H1 (cell line): ENCODE measurements around the gene CDH9. TPM values are rescaled to one million over a fixed set of nuclear protein-coding genes. Genes with fewer than 3 reads are reported as not detected.

ENCODE experiments used
- CTCF ChIA-PET: fragments of 300-600 bp; sonication (Branson Sonifier 250); formaldehyde crosslinking; loops from one replicate; lab custom pipeline; 2021; ENCODE audit not compliant: partially characterized antibody; lab: Charles Lee
- POLR2A ChIA-PET: fragments of 300-600 bp; sonication (Branson Sonifier 250); formaldehyde crosslinking; loops from one replicate; lab custom pipeline; 2021; ENCODE audit warnings: inconsistent platforms; ENCODE audit not compliant: partially characterized antibody; lab: Charles Lee
- DNase-seq, 2 experiments: peaks; one replicate each; pipeline versions ENCODE4 v3.0.0 to v3.0.0-alpha.2; 2010 to 2022; ENCODE audit warnings: low spot score in 2 of 2, low read depth in 1 of 2, mixed read lengths in 1 of 2
- FAIRE-seq: peaks from 2 replicates; lab custom pipeline; 2011; peaks lifted over from hg19 to GRCh38; lab: Jason Lieb, UNC
- H2AFZ ChIP-seq: 2 replicates; pipeline ENCODE4 v1.8.1; 2012; ENCODE audit warnings: low read length, inconsistent platforms
- H2AK5ac ChIP-seq: 2 replicates; pipeline ENCODE4 v1.6.1; 2013; ENCODE audit warnings: low read depth, low read length
- H2BK120ac ChIP-seq: replicated peaks from 2 replicates; pipeline ENCODE3; 2013; ENCODE audit warnings: low read depth, low read length, inconsistent platforms
- H2BK12ac ChIP-seq: 2 replicates; pipeline ENCODE4 v1.6.1; 2013; ENCODE audit warnings: low read depth, low read length
- H2BK15ac ChIP-seq: 2 replicates; pipeline ENCODE4 v1.6.1; 2013; ENCODE audit warnings: low read length
- H2BK20ac ChIP-seq: 2 replicates; pipeline ENCODE4 v1.6.1; 2013; ENCODE audit warnings: low read length
- H2BK5ac ChIP-seq: 2 replicates; pipeline ENCODE4 v1.6.1; 2013; ENCODE audit warnings: low read depth, low read length
- H3K14ac ChIP-seq: 2 replicates; pipeline ENCODE4 v1.6.1; 2013; ENCODE audit warnings: inconsistent platforms; ENCODE audit not compliant: insufficient read length
- H3K18ac ChIP-seq: 2 replicates; pipeline ENCODE4 v1.6.1; 2013; ENCODE audit warnings: low read length; ENCODE audit errors: extremely low read depth
- H3K23ac ChIP-seq: 2 replicates; pipeline ENCODE4 v1.6.1; 2013; ENCODE audit warnings: inconsistent platforms; ENCODE audit not compliant: insufficient read length
- H3K23me2 ChIP-seq: 2 replicates; pipeline ENCODE4 v1.6.1; 2013; ENCODE audit warnings: low read depth, low read length
- H3K27ac ChIP-seq: 2 replicates; pipeline ENCODE4 v1.6.1; 2011; ENCODE audit warnings: low read depth, low read length, inconsistent platforms
- H3K27me3 ChIP-seq, 4 experiments: replicated peaks in 1 of 4; 1 replicate in 1 of 4; 2 replicates in 3 of 4; pipeline versions ENCODE4 v1.6.1 to v1.8.1; 2011 to 2013; ENCODE audit warnings: low read length in 3 of 4, mild to moderate bottlenecking in 3 of 4, inconsistent platforms in 2 of 4, mixed read lengths in 2 of 4, moderate library complexity in 1 of 4; ENCODE audit not compliant: control insufficient read depth in 3 of 4, insufficient read depth in 3 of 4; ENCODE audit errors: extremely low read depth in 1 of 4
- H3K36me3 ChIP-seq, 4 experiments: 2 replicates each; pipeline versions ENCODE4 v1.6.1 to v1.8.1; 2011 to 2013; ENCODE audit warnings: mild to moderate bottlenecking in 4 of 4, low read length in 3 of 4, moderate library complexity in 2 of 4, control low read depth in 1 of 4, inconsistent platforms in 1 of 4; ENCODE audit not compliant: insufficient read depth in 4 of 4, control insufficient read depth in 2 of 4
- H3K4ac ChIP-seq: replicated peaks from 2 replicates; pipeline ENCODE3; 2013; ENCODE audit warnings: low read length, low read depth, mixed read lengths, inconsistent platforms; ENCODE audit not compliant: insufficient read length
- H3K4me1 ChIP-seq, 4 experiments: replicated peaks in 1 of 4; 1 replicate in 1 of 4; 2 replicates in 3 of 4; pipeline versions ENCODE4 v1.6.1 to v1.8.1; 2011 to 2013; ENCODE audit warnings: low read length in 3 of 4, inconsistent platforms in 2 of 4, mixed read lengths in 1 of 4; ENCODE audit not compliant: insufficient read depth in 4 of 4, control insufficient read depth in 3 of 4
- H3K4me2 ChIP-seq, 2 experiments: 2 replicates each; pipeline versions ENCODE4 v1.6.1 to v1.8.1; 2011 to 2013; ENCODE audit warnings: low read depth in 2 of 2, low read length in 2 of 2, control low read depth in 1 of 2, inconsistent platforms in 1 of 2, mild to moderate bottlenecking in 1 of 2; ENCODE audit not compliant: insufficient read depth in 1 of 2
- H3K4me3 ChIP-seq, 4 experiments: fragments of 200-600, 300-600 bp in 1 of 4; sonication (generic), shearing (Covaris generic), sonication (Bioruptor Twin) in 1 of 4; 2 replicates each; pipeline versions ENCODE4 v1.5.1 to v1.8.1; 2011 to 2016; ENCODE audit warnings: low read length in 4 of 4, low read depth in 3 of 4, control low read depth in 2 of 4, inconsistent platforms in 2 of 4, mild to moderate bottlenecking in 2 of 4, mixed read lengths in 1 of 4, moderate library complexity in 1 of 4; ENCODE audit not compliant: insufficient read depth in 2 of 4; ENCODE audit errors: extremely low read depth in 1 of 4
- H3K56ac ChIP-seq: replicated peaks from 2 replicates; pipeline ENCODE3; 2013; ENCODE audit warnings: low read depth, mild to moderate bottlenecking, mixed read lengths, low read length, inconsistent platforms; ENCODE audit not compliant: insufficient read length
- H3K79me1 ChIP-seq: 2 replicates; pipeline ENCODE4 v1.6.1; 2013; ENCODE audit warnings: low read depth, low read length, control low read depth
- H3K79me2 ChIP-seq, 2 experiments: 2 replicates each; pipeline versions ENCODE4 v1.6.1 to v1.8.1; 2012 to 2013; ENCODE audit warnings: low read length in 2 of 2, mild to moderate bottlenecking in 2 of 2, inconsistent platforms in 1 of 2; ENCODE audit not compliant: insufficient read depth in 2 of 2, control insufficient read depth in 1 of 2
- H3K9ac ChIP-seq, 4 experiments: replicated peaks in 1 of 4; 1 replicate in 1 of 4; 2 replicates in 3 of 4; pipeline versions ENCODE4 v1.6.1 to v1.8.1; 2011 to 2013; ENCODE audit warnings: low read depth in 3 of 4, low read length in 3 of 4, control low read depth in 2 of 4, mild to moderate bottlenecking in 2 of 4, moderate library complexity in 2 of 4, inconsistent platforms in 1 of 4; ENCODE audit errors: extremely low read depth in 1 of 4
- H3K9me3 ChIP-seq, 2 experiments: 2 replicates each; pipeline versions ENCODE4 v1.6.1 to v1.8.1; 2012 to 2013; ENCODE audit warnings: mild to moderate bottlenecking in 2 of 2, moderate library complexity in 2 of 2, control low read depth in 1 of 2, inconsistent platforms in 1 of 2, low read depth in 1 of 2, low read length in 1 of 2, mixed read lengths in 1 of 2; ENCODE audit not compliant: insufficient read depth in 2 of 2
- H4K20me1 ChIP-seq, 2 experiments: replicated peaks in 1 of 2; 2 replicates each; pipeline versions ENCODE3 to v1.8.1; 2011 to 2013; ENCODE audit warnings: inconsistent platforms in 2 of 2, low read length in 2 of 2, mild to moderate bottlenecking in 1 of 2; ENCODE audit not compliant: insufficient read depth in 2 of 2, control insufficient read depth in 1 of 2
- H4K5ac ChIP-seq: 2 replicates; pipeline ENCODE4 v1.6.1; 2013; ENCODE audit warnings: low read length, low read depth, mixed read lengths, inconsistent platforms; ENCODE audit not compliant: insufficient read length
- H4K8ac ChIP-seq: 2 replicates; pipeline ENCODE4 v1.8.0; 2013; ENCODE audit warnings: mild to moderate bottlenecking, moderate library complexity, low read length, inconsistent platforms; ENCODE audit not compliant: insufficient read depth; ENCODE audit errors: extremely low read depth
- H4K91ac ChIP-seq: replicated peaks from 2 replicates; pipeline ENCODE3; 2013; ENCODE audit warnings: low read length, mixed read lengths, inconsistent platforms; ENCODE audit not compliant: insufficient read length
- CEBPB ChIP-seq: IDR thresholded peaks from 2 replicates; pipeline ENCODE4 v1.6.1; 2012; ENCODE audit warnings: low read depth, low read length
- CREB1 ChIP-seq: IDR thresholded peaks from 2 replicates; pipeline ENCODE4 v1.6.1; 2012; ENCODE audit warnings: inconsistent platforms
- CTBP2 ChIP-seq: IDR thresholded peaks from 2 replicates; pipeline ENCODE4 v1.7.0; 2011; ENCODE audit warnings: borderline replicate concordance, mild to moderate bottlenecking, moderate library complexity, mixed read lengths, low read length; ENCODE audit not compliant: insufficient read depth, insufficient read length
- EZH2 ChIP-seq: fragments of 200-600 bp; sonication (generic); IDR thresholded peaks from 2 replicates; pipeline ENCODE4 v1.7.1; 2012; ENCODE audit warnings: low read depth, mild to moderate bottlenecking, moderate library complexity, low read length, inconsistent platforms; ENCODE audit not compliant: severe bottlenecking
- HDAC2 ChIP-seq, 2 experiments: fragments of 300-600 bp in 1 of 2; sonication (generic) in 1 of 2; IDR thresholded peaks; 2 replicates each; pipeline ENCODE4 v1.6.1; 2011 to 2012; ENCODE audit warnings: low read depth in 2 of 2, low read length in 2 of 2, mild to moderate bottlenecking in 2 of 2, moderate library complexity in 2 of 2, borderline replicate concordance in 1 of 2, inconsistent platforms in 1 of 2
- JUND ChIP-seq: IDR thresholded peaks from 2 replicates; pipeline ENCODE4 v1.6.1; 2011; ENCODE audit warnings: mild to moderate bottlenecking, improper control_type of control experiment, low read length
- POLR2A ChIP-seq, 2 experiments: IDR thresholded peaks; 1 replicate in 1 of 2; 2 replicates in 1 of 2; pipeline ENCODE4 v1.6.1; 2011; ENCODE audit warnings: low read depth in 2 of 2, low read length in 2 of 2, mild to moderate bottlenecking in 2 of 2; ENCODE audit errors: control extremely low read depth in 1 of 2
- POU5F1 ChIP-seq: IDR thresholded peaks from 2 replicates; pipeline ENCODE4 v1.6.1; 2011; ENCODE audit warnings: low read depth, mild to moderate bottlenecking, low read length, moderate library complexity
- RAD21 ChIP-seq, 2 experiments: IDR thresholded peaks in 1 of 2; conservative IDR thresholded peaks in 1 of 2; 2 replicates each; pipeline ENCODE4 v1.6.1; 2011; ENCODE audit warnings: low read depth in 2 of 2, low read length in 2 of 2, improper control_type of control experiment in 1 of 2, inconsistent platforms in 1 of 2, mild to moderate bottlenecking in 1 of 2, moderate library complexity in 1 of 2
- SIRT6 ChIP-seq: IDR thresholded peaks from one replicate; pipeline ENCODE4 v1.7.1; 2012; ENCODE audit warnings: low read length, inconsistent platforms
- SP1 ChIP-seq: IDR thresholded peaks from 2 replicates; pipeline ENCODE4 v1.6.1; 2011; ENCODE audit warnings: low read depth, low read length
- SRF ChIP-seq: IDR thresholded peaks from 2 replicates; pipeline ENCODE4 v1.6.1; 2011; ENCODE audit warnings: mild to moderate bottlenecking, low read depth, low read length, moderate library complexity
- WGBS, 2 experiments: shearing (Covaris generic) in 1 of 2; methylation state at CpG; one replicate each; pipeline versions ENCODE4 v1.1.6 to v1.1.7; 2013 to 2015; ENCODE audit warnings: low lambda C conversion rate in 2 of 2, mixed read lengths in 2 of 2, inconsistent platforms in 1 of 2, low coverage in 1 of 2, missing lambda C conversion rate in 1 of 2; ENCODE audit not compliant: insufficient replicate concordance in 2 of 2, insufficient coverage in 1 of 2, insufficient read length in 1 of 2; ENCODE audit errors: extremely low coverage in 1 of 2, missing lambda C conversion rate in 1 of 2; 5-methylcytosine and 5-hydroxymethylcytosine counted together
- polyA plus RNA-seq, 7 experiments: library from polyadenylated mRNA; depleted of rRNA in 3 of 7; stranded (reverse) in 5 of 7; unstranded in 2 of 7; fragments of >200 nt in 5 of 7; fragments of 200-250 nt in 2 of 7; gene quantifications; 1 replicate in 5 of 7; 2 replicates in 1 of 7; 4 replicates in 1 of 7; pipeline versions ENCODE4 v1.2.1 to v1.2.3, GENCODE V29; 2011 to 2013; ENCODE audit warnings: missing spikeins in 2 of 7, mixed read lengths in 2 of 7
- total RNA-seq: library from RNA; stranded (reverse); fragmentation: NEBNext Ultra II Directional; extraction: Animal tissue kit (Norgen Biotek cat#: 25700); gene quantifications from 2 replicates; pipeline ENCODE4 v1.2.1, GENCODE V29; 2021
- TF ChIP-seq, protein P1 (sequence below): IDR thresholded peaks from 2 replicates; pipeline ENCODE4 v1.6.1; 2011; ENCODE audit warnings: low read depth, mild to moderate bottlenecking, low read length; ENCODE audit not compliant: insufficient read depth

CDH9 gene
- total and polyA plus RNA-seq, 2 of the 8 experiments (the other 6 are each of a cell fraction or from before 2014, with no cell fraction given): 0.54 to 1.0 TPM

DNA sequence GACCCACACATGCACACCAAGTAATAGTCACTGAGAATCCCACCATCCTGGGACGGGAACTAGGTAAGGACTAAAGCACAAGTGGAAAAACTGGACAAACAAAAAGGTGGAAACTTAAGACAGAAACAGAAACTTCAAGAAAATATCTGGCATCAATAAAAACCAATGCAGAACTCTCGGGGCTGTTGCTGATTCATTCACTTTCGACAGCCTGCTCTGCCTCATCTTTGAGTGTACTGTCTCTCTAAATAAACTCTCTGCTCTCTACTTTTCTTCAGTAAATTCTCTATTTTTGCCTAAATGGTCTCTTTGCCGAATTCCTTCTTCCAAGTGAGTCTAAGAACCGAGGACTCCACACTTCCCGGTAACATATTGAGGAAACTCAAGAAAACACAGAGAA is 116.9 kb downstream of the CDH9 start:
- Histone ChIP-seq H3K9me3 (no peaks in the 10 kb centered on the region), H3K14ac (no peak overlapping the region), H3K27me3 (no peaks in the 10 kb centered on the region), H3K4ac (no peak overlapping the region), H4K5ac (no peak overlapping the region), H3K27ac (no peak overlapping the region), H3K79me2 (no peaks in the 10 kb centered on the region), H4K91ac (no peak overlapping the region), H2BK15ac (no peak overlapping the region), H3K4me3 (no peak overlapping the region), H3K4me1 (no peaks in the 10 kb centered on the region), H2AFZ (no peak overlapping the region), H3K9ac (no peak overlapping the region), H4K20me1 (no peaks in the 10 kb centered on the region), H3K23ac (no peak overlapping the region), H2BK120ac (no peak overlapping the region), H3K23me2 (no peaks in the 10 kb centered on the region), H3K4me2 (no peak overlapping the region), H4K8ac (no peak overlapping the region), H2BK20ac (no peak overlapping the region), H3K36me3 (no peaks in the 10 kb centered on the region), H2BK12ac (no peak overlapping the region), H2BK5ac (no peak overlapping the region), H3K79me1 (no peaks in the 10 kb centered on the region), H3K56ac (no peak overlapping the region), H3K18ac (no peak overlapping the region), H2AK5ac (no peak overlapping the region)
- FAIRE-seq: no peak
- 93% methylated on average over 6 of the region's 6 CpGs; no CpG with 5 or more reads in 1 of the 2 experiments for WGBS, 2 experiments
- ChIA-PET POLR2A (no interaction called here), CTCF (no interaction called here)
- no peak for TF ChIP-seq POLR2A (IDR thresholded peaks at IDR 0.05; ENCODE audit: control extremely low read depth in 1 of 2, low read depth in 2 of 2, low read length in 2 of 2)
- no peak for TF ChIP-seq SP1
- TF ChIP-seq, protein P1, sequence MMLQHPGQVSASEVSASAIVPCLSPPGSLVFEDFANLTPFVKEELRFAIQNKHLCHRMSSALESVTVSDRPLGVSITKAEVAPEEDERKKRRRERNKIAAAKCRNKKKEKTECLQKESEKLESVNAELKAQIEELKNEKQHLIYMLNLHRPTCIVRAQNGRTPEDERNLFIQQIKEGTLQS: no peak
- no peak for TF ChIP-seq CREB1
- no peak for TF ChIP-seq SIRT6
- no peak for TF ChIP-seq EZH2
- no peak for TF ChIP-seq CEBPB
- no peak for TF ChIP-seq SRF
- no peak for TF ChIP-seq POU5F1
- TF ChIP-seq HDAC2 (IDR thresholded peaks at IDR 0.05; ENCODE audit: borderline replicate concordance in 1 of 2, low read depth in 2 of 2, low read length in 2 of 2): no peak
- TF ChIP-seq CTBP2: no peak
- no peak for TF ChIP-seq JUND
- no peak for TF ChIP-seq RAD21 (IDR thresholded peaks at IDR 0.05 in 1 of 2, conservative IDR thresholded peaks at IDR 0.05 in 1 of 2; ENCODE audit: low read depth in 2 of 2, low read length in 2 of 2)
- DNase-seq: no peak
